Bronchial epithelial cell (primary cell): ENCODE measurements around the gene E4F1. TPM values are rescaled to one million over a fixed set of nuclear protein-coding genes. Genes with fewer than 3 reads are reported as not detected.
A peak's percentile ranks its signal among the peaks of the same experiment; 100 is the strongest.
"Not testable (repeated sequence)": the region's sequence is repeated elsewhere in the genome, so short reads cannot be mapped to it uniquely, and the experiment has no call there.

Experiments used
- DNase-seq: peaks from one replicate; pipeline ENCODE4 v3.0.0-alpha.2; 2010; ENCODE audit warnings: low read depth
- FAIRE-seq: peaks from 2 replicates; lab custom pipeline; 2011; peaks lifted over from hg19 to GRCh38; lab: Jason Lieb, UNC
- H3K27me3 ChIP-seq: 2 replicates; pipeline ENCODE4 v1.5.1; 2011; ENCODE audit warnings: low read length; ENCODE audit not compliant: control insufficient read depth, insufficient read depth
- H3K36me3 ChIP-seq: 2 replicates; pipeline ENCODE4 v1.5.1; 2011; ENCODE audit warnings: low read length; ENCODE audit not compliant: control insufficient read depth, insufficient read depth
- H3K4me3 ChIP-seq: 2 replicates; pipeline ENCODE4 v1.5.1; 2011; ENCODE audit warnings: mild to moderate bottlenecking, low read depth, low read length, control low read depth
- total RNA-seq: library from RNA; depleted of rRNA; stranded (reverse); fragments of >200 nt; gene quantifications from 2 replicates; pipeline ENCODE4 v1.2.1, GENCODE V29; 2014
- TF ChIP-seq, protein P1 (sequence below): IDR thresholded peaks from 2 replicates; pipeline ENCODE4 v1.5.1; 2011; ENCODE audit warnings: mild to moderate bottlenecking, moderate library complexity, low read length, control low read depth, inconsistent platforms; ENCODE audit not compliant: insufficient read depth, severe bottlenecking

E4F1 gene
- total RNA-seq, 1 donor from 2014 or later, result 26.6 TPM

GRCh38 chr16:2238150-2238837 is 14.9 kb downstream of the E4F1 start:
- TF ChIP-seq, protein P1, sequence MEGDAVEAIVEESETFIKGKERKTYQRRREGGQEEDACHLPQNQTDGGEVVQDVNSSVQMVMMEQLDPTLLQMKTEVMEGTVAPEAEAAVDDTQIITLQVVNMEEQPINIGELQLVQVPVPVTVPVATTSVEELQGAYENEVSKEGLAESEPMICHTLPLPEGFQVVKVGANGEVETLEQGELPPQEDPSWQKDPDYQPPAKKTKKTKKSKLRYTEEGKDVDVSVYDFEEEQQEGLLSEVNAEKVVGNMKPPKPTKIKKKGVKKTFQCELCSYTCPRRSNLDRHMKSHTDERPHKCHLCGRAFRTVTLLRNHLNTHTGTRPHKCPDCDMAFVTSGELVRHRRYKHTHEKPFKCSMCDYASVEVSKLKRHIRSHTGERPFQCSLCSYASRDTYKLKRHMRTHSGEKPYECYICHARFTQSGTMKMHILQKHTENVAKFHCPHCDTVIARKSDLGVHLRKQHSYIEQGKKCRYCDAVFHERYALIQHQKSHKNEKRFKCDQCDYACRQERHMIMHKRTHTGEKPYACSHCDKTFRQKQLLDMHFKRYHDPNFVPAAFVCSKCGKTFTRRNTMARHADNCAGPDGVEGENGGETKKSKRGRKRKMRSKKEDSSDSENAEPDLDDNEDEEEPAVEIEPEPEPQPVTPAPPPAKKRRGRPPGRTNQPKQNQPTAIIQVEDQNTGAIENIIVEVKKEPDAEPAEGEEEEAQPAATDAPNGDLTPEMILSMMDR, result no peak
- H3K27me3 ChIP-seq, result peaks cover 16% of the 10 kb centered on the region
- H3K36me3 ChIP-seq, result peaks cover 15% of the 10 kb centered on the region
- FAIRE-seq (no peak), DNase-seq (no peak)
- H3K4me3 ChIP-seq, result no peak overlapping the region

GRCh38 chr16:2238838-2239675 is 15.7 kb downstream of the E4F1 start:
- peak; percentile 43 for FAIRE-seq
- TF ChIP-seq, protein P1, result no peak
- Histone ChIP-seq H3K4me3 (no peak overlapping the region), H3K27me3 (peaks cover 16% of the 10 kb centered on the region), H3K36me3 (peaks cover 19% of the 10 kb centered on the region)
- no peak for DNase-seq

GRCh38 chr16:2240331-2240730 is 16.9 kb downstream of the E4F1 start:
- Histone ChIP-seq H3K27me3 (peaks cover 16% of the 10 kb centered on the region), H3K36me3 (peaks cover 23% of the 10 kb centered on the region)
- not testable (repeated sequence) for DNase-seq, H3K4me3 ChIP-seq, FAIRE-seq

DNA sequence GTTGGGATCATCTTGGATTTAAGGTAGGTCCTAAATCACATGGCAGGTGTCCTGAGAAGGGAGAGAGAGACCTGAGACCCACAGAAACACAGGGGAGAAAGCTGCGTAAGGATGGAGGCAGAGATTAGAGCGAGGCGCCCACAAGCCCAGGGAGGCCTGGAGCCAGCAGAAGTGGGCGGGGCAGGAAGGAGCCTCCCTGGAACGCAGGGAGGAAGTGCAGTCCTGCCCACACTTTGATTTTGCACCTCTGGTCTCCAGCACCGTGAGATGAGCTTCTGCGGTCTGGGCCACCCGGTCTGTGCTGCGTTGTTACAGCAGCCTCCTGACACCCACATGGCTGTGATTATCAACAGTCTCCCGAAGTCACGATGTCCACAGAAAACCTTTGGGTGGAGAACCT is 19.2 kb downstream of the E4F1 start:
- H3K27me3 ChIP-seq, result peaks cover 3% of the 10 kb centered on the region
- FAIRE-seq (no peak), DNase-seq (no peak)
- H3K36me3 ChIP-seq, result peaks cover 26% of the 10 kb centered on the region
- no peak overlapping the region for H3K4me3 ChIP-seq
- TF ChIP-seq, protein P1, result no peak

- H3K36me3 ChIP-seq, result peaks cover 26% of the 10 kb centered on the region
- DNase-seq (no peak), FAIRE-seq (no peak)
- TF ChIP-seq, protein P1, result no peak
- H3K4me3 ChIP-seq, result no peak overlapping the region
- no peaks in the 10 kb centered on the region for H3K27me3 ChIP-seq
These were observed 19.7 kb downstream of the E4F1 start for GRCh38 chr16:2243031-2243528.

DNA sequence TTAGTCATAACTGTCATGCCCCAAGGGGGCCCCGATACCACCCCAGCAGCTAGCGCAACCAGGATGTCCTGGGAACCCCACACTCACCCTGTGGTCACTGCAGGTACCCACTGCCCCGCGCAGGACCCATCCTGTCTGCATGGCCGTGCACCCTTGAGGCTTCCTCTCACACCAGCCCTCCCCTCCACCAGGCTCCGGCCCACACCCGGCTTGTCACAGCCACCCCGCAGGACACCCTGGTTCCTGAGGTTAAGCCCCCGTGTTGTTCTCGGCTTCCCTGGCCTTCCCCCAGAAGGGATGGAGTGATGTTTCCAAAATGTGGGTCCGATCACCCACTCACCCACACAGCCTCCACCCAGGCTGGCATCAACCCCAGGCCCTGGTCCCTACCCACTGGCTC is 20.4 kb downstream of the E4F1 start:
- no peak overlapping the region for H3K4me3 ChIP-seq
- FAIRE-seq, result no peak
- no peak for DNase-seq
- TF ChIP-seq, protein P1, result no peak
- H3K36me3 ChIP-seq, result peaks cover 26% of the 10 kb centered on the region
- no peaks in the 10 kb centered on the region for H3K27me3 ChIP-seq
